HEK293 (cell line): Measurements from ENCODE around the gene EPHB1.

Experiments
- CTCF ChIA-PET: fragments of 350-600 bp; formaldehyde crosslinking; extraction: SDS; loops from one replicate; lab custom pipeline; 2021; ENCODE audit warnings: antibody characterized with exemption; lab: Yijun Ruan, JAX
- POLR2A ChIA-PET: fragments of 300-600 bp; formaldehyde crosslinking; extraction: SDS; loops from one replicate; lab custom pipeline; 2020; ENCODE audit warnings: antibody characterized with exemption, inconsistent platforms; lab: Yijun Ruan, JAX
- H3K27ac ChIP-seq: fragments of 200-500 bp; sonication (Bioruptor generic); 2 replicates; pipeline ENCODE4 v1.5.1; 2014; ENCODE audit warnings: low read depth, low read length, control low read depth, inconsistent platforms; ENCODE audit errors: extremely low read depth
- H3K36me3 ChIP-seq, 2 experiments: fragments of 200-500 bp in 1 of 2; sonication (Bioruptor generic) in 1 of 2; 1 replicate in 1 of 2; 2 replicates in 1 of 2; pipeline ENCODE4 v1.5.1; 2014 to 2017; ENCODE audit warnings: inconsistent platforms in 2 of 2, low read length in 2 of 2; ENCODE audit not compliant: control insufficient read depth in 2 of 2, insufficient read depth in 1 of 2
- H3K4me1 ChIP-seq: fragments of 200-500 bp; sonication (Bioruptor generic); 2 replicates; pipeline ENCODE4 v1.5.1; 2014; ENCODE audit warnings: mild to moderate bottlenecking, low read length, inconsistent platforms; ENCODE audit not compliant: control insufficient read depth, insufficient read depth
- H3K4me3 ChIP-seq: 2 replicates; pipeline ENCODE4 v1.5.1; 2011; ENCODE audit warnings: low read depth, mild to moderate bottlenecking, control low read depth, low read length, moderate library complexity
- H3K9me3 ChIP-seq: fragments of 200-500 bp; sonication (Bioruptor generic); 2 replicates; pipeline ENCODE4 v1.5.1; 2014; ENCODE audit warnings: low read depth, low read length, inconsistent platforms; ENCODE audit not compliant: control insufficient read depth, insufficient read depth
- FEZF1 ChIP-seq: fragments of 450-650 bp; formaldehyde crosslinking; IDR thresholded peaks from 2 replicates; pipeline ENCODE4 v1.5.1; 2016; ENCODE audit warnings: missing biosample characterization, missing genetic modification characterization
- HOXD13 ChIP-seq: sonication (generic); formaldehyde crosslinking; IDR thresholded peaks from 2 replicates; pipeline ENCODE4 v1.8.0; 2022; ENCODE audit warnings: missing genetic modification reagents, borderline replicate concordance
- MYNN ChIP-seq: fragments of 450-650 bp; formaldehyde crosslinking; IDR thresholded peaks from 2 replicates; pipeline ENCODE4 v1.5.1; 2016; ENCODE audit warnings: missing biosample characterization, missing genetic modification characterization, borderline replicate concordance
- PRDM1 ChIP-seq: fragments of 450-650 bp; formaldehyde crosslinking; IDR thresholded peaks from 2 replicates; pipeline ENCODE4; 2016; ENCODE audit warnings: missing biosample characterization, missing genetic modification characterization
- ZNF121 ChIP-seq: fragments of 450-650 bp; formaldehyde crosslinking; IDR thresholded peaks from 2 replicates; pipeline ENCODE4 v1.5.1; 2016; ENCODE audit warnings: missing biosample characterization, missing genetic modification characterization
- ZNF146 ChIP-seq: fragments of 450-650 bp; formaldehyde crosslinking; IDR thresholded peaks from 2 replicates; pipeline ENCODE4 v1.5.1; 2016; ENCODE audit warnings: missing biosample characterization, missing genetic modification characterization
- ZNF2 ChIP-seq: fragments of 450-650 bp; formaldehyde crosslinking; IDR thresholded peaks from 2 replicates; pipeline ENCODE4 v1.5.1; 2016; ENCODE audit warnings: missing biosample characterization, missing genetic modification characterization
- ZNF211 ChIP-seq: fragments of 450-650 bp; formaldehyde crosslinking; IDR thresholded peaks from 2 replicates; pipeline ENCODE4 v1.5.1; 2016; ENCODE audit warnings: low read depth, missing biosample characterization, missing genetic modification characterization
- ZNF280C ChIP-seq: fragments of 450-650 bp; formaldehyde crosslinking; IDR thresholded peaks from 2 replicates; pipeline ENCODE4 v1.5.1; 2016; ENCODE audit warnings: missing biosample characterization, missing genetic modification characterization
- ZNF311 ChIP-seq: fragments of 450-650 bp; formaldehyde crosslinking; IDR thresholded peaks from 2 replicates; pipeline ENCODE4 v1.5.1; 2017; ENCODE audit warnings: missing biosample characterization, missing genetic modification characterization, borderline replicate concordance
- ZNF335 ChIP-seq: fragments of 450-650 bp; formaldehyde crosslinking; conservative IDR thresholded peaks from 2 replicates; pipeline ENCODE4 v1.5.1; 2016; ENCODE audit warnings: missing biosample characterization, missing genetic modification characterization
- ZNF366 ChIP-seq: fragments of 450-650 bp; formaldehyde crosslinking; conservative IDR thresholded peaks from 2 replicates; pipeline ENCODE4 v1.5.1; 2016; ENCODE audit warnings: missing biosample characterization, missing genetic modification characterization
- ZNF433 ChIP-seq: fragments of 450-650 bp; formaldehyde crosslinking; IDR thresholded peaks from 2 replicates; pipeline ENCODE4 v1.5.1; 2016; ENCODE audit warnings: missing biosample characterization, missing genetic modification characterization, low read depth
- ZNF473 ChIP-seq: fragments of 450-650 bp; formaldehyde crosslinking; IDR thresholded peaks from 2 replicates; pipeline ENCODE4 v1.5.1; 2017; ENCODE audit warnings: missing biosample characterization, missing genetic modification characterization
- ZNF501 ChIP-seq: fragments of 450-650 bp; formaldehyde crosslinking; IDR thresholded peaks from 2 replicates; pipeline ENCODE4 v1.5.1; 2016; ENCODE audit warnings: missing biosample characterization, missing genetic modification characterization
- ZNF600 ChIP-seq: fragments of 450-650 bp; formaldehyde crosslinking; IDR thresholded peaks from 2 replicates; pipeline ENCODE4 v1.5.1; 2016; ENCODE audit warnings: missing biosample characterization, missing genetic modification characterization
- ZNF654 ChIP-seq: fragments of 450-650 bp; formaldehyde crosslinking; IDR thresholded peaks from 2 replicates; pipeline ENCODE4 v1.5.1; 2016; ENCODE audit warnings: low read depth, missing biosample characterization, missing genetic modification characterization
- ZNF701 ChIP-seq: fragments of 450-650 bp; formaldehyde crosslinking; IDR thresholded peaks from 2 replicates; pipeline ENCODE4 v1.5.1; 2016; ENCODE audit warnings: missing biosample characterization, missing genetic modification characterization
- ZNF792 ChIP-seq: fragments of 450-650 bp; formaldehyde crosslinking; IDR thresholded peaks from 2 replicates; pipeline ENCODE4 v1.5.1; 2016; ENCODE audit warnings: missing biosample characterization, missing genetic modification characterization
- ZSCAN18 ChIP-seq: fragments of 450-650 bp; formaldehyde crosslinking; IDR thresholded peaks from 2 replicates; pipeline ENCODE4 v1.5.1; 2016; ENCODE audit warnings: missing biosample characterization, missing genetic modification characterization
- TF ChIP-seq, protein P1 (sequence below): sonication (generic); formaldehyde crosslinking; IDR thresholded peaks from 2 replicates; pipeline ENCODE4 v1.8.1; 2022; ENCODE audit warnings: mild to moderate bottlenecking, moderate library complexity, missing genetic modification reagents
- TF ChIP-seq, protein P2 (sequence below): fragments of 450-650 bp; formaldehyde crosslinking; IDR thresholded peaks from 2 replicates; pipeline ENCODE4 v1.5.1; 2016; ENCODE audit warnings: missing biosample characterization, missing genetic modification characterization
- TF ChIP-seq, protein P3 (sequence below): fragments of 450-650 bp; formaldehyde crosslinking; IDR thresholded peaks from 2 replicates; pipeline ENCODE4 v1.5.1; 2016; ENCODE audit warnings: missing biosample characterization, missing genetic modification characterization

Gene EPHB1

DNA sequence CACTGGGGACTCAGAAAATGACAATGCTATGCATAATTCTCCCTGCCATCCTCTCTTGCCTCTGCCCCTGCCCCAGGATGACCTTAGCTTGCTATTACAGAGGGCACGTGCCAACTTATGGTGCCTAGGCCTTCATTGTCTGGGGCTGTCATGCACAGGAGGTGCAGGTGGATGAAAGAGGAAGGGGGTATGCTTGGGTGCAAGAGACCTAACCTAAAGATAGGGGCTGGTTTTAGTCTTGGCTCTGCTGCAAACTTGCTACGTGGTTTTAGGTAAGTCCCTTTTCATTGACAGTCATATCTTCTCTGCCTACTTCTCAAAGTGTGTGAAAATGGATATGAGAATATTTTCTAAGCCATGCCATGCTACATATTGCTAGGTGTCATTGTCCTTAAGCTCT, 161.3 kb downstream of the EPHB1 start:
- Histone ChIP-seq H3K4me3 (no peak overlapping the region), H3K36me3 (no peaks in the 10 kb centered on the region), H3K9me3 (no peaks in the 10 kb centered on the region), H3K27ac (no peak overlapping the region), H3K4me1 (no peaks in the 10 kb centered on the region)
- TF ChIP-seq, protein P1, sequence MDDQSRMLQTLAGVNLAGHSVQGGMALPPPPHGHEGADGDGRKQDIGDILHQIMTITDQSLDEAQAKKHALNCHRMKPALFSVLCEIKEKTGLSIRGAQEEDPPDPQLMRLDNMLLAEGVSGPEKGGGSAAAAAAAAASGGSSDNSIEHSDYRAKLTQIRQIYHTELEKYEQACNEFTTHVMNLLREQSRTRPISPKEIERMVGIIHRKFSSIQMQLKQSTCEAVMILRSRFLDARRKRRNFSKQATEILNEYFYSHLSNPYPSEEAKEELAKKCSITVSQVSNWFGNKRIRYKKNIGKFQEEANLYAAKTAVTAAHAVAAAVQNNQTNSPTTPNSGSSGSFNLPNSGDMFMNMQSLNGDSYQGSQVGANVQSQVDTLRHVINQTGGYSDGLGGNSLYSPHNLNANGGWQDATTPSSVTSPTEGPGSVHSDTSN (CRISPR knock-in tag) = no peak
- TF ChIP-seq ZNF280C = no peak
- no peak for TF ChIP-seq ZNF654 (tag by site-specific recombination)
- no peak for TF ChIP-seq ZNF121 (tag by site-specific recombination)
- no peak for TF ChIP-seq ZNF311 (tag by site-specific recombination)
- no peak for TF ChIP-seq ZNF146 (tag by site-specific recombination)
- no peak for TF ChIP-seq ZSCAN18 (tag by site-specific recombination)
- TF ChIP-seq ZNF211 = no peak
- no peak for TF ChIP-seq PRDM1 (tag by site-specific recombination)
- TF ChIP-seq ZNF701 (tag by site-specific recombination) = no peak
- TF ChIP-seq ZNF792 (tag by site-specific recombination) = no peak
- TF ChIP-seq FEZF1 (tag by site-specific recombination) = no peak
- TF ChIP-seq ZNF335 = no peak
- no peak for TF ChIP-seq MYNN (tag by site-specific recombination)
- no peak for TF ChIP-seq ZNF2 (tag by site-specific recombination)
- TF ChIP-seq HOXD13 (CRISPR knock-in tag) = no peak
- TF ChIP-seq, protein P2, sequence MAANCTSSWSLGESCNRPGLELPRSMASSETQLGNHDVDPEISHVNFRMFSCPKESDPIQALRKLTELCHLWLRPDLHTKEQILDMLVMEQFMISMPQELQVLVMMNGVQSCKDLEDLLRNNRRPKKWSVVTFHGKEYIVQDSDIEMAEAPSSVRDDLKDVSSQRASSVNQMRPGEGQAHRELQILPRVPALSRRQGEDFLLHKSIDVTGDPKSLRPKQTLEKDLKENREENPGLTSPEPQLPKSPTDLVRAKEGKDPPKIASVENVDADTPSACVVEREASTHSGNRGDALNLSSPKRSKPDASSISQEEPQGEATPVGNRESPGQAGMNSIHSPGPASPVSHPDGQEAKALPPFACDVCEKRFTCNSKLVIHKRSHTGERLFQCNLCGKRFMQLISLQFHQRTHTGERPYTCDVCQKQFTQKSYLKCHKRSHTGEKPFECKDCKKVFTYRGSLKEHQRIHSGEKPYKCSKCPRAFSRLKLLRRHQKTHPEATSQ (tag by site-specific recombination) = no peak
- no peak for TF ChIP-seq ZNF433
- TF ChIP-seq ZNF600 (tag by site-specific recombination) = no peak
- TF ChIP-seq ZNF473 (tag by site-specific recombination) = no peak
- CTCF ChIA-PET = no interaction called here
- POLR2A ChIA-PET = no interaction called here

- CTCF ChIA-PET = no interaction called here
- POLR2A ChIA-PET = no interaction called here
- Histone ChIP-seq H3K36me3 (no peaks in the 10 kb centered on the region), H3K4me1 (no peaks in the 10 kb centered on the region), H3K9me3 (no peaks in the 10 kb centered on the region), H3K4me3 (no peak overlapping the region), H3K27ac (no peak overlapping the region)
- TF ChIP-seq ZNF366 (tag by site-specific recombination) = no peak
- TF ChIP-seq ZNF501 (tag by site-specific recombination) = no peak
- TF ChIP-seq, protein P3, sequence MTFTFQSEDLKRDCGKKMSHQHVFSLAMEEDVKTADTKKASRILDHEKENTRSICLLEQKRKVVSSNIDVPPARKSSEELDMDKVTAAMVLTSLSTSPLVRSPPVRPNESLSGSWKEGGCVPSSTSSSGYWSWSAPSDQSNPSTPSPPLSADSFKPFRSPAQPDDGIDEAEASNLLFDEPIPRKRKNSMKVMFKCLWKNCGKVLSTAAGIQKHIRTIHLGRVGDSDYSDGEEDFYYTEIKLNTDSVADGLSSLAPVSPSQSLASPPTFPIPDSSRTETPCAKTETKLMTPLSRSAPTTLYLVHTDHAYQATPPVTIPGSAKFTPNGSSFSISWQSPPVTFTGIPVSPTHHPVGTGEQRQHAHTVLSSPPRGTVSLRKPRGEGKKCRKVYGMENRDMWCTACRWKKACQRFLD (tag by site-specific recombination) = no peak
These were observed 161.8 kb downstream of the EPHB1 start for GRCh38 chr3:134956844-134957243.
